IPS-15b (cell line): ENCODE measurements around the gene EXOSC2.

Source experiments
- H3K27me3 ChIP-seq: one replicate; pipeline ENCODE4 v1.6.1; 2013; ENCODE audit warnings: low read length; ENCODE audit not compliant: control insufficient read depth, insufficient read depth
- H3K36me3 ChIP-seq: one replicate; pipeline ENCODE4 v1.6.1; 2013; ENCODE audit warnings: low read length; ENCODE audit not compliant: control insufficient read depth, insufficient read depth
- H3K4me1 ChIP-seq: one replicate; pipeline ENCODE4 v1.6.1; 2013; ENCODE audit warnings: mild to moderate bottlenecking, low read length; ENCODE audit not compliant: control insufficient read depth, insufficient read depth
- H3K4me3 ChIP-seq: one replicate; pipeline ENCODE4 v1.5.1; 2013; ENCODE audit warnings: low read depth, low read length
- H3K9ac ChIP-seq: one replicate; pipeline ENCODE4 v1.6.1; 2013; ENCODE audit warnings: low read depth, mild to moderate bottlenecking, low read length
- H3K9me3 ChIP-seq: one replicate; pipeline ENCODE4 v1.6.1; 2013; ENCODE audit warnings: mild to moderate bottlenecking, low read length; ENCODE audit not compliant: control insufficient read depth, insufficient read depth

Gene EXOSC2

GRCh38 chr9:130662970-130663257 lies 30.7 kb upstream of the EXOSC2 start:
- Histone ChIP-seq H3K36me3 (no peaks in the 10 kb centered on the region), H3K27me3 (peaks cover 95% of the 10 kb centered on the region), H3K4me3 (peak overlapping the region; percentile 45), H3K4me1 (peaks cover 5% of the 10 kb centered on the region), H3K9me3 (no peaks in the 10 kb centered on the region), H3K9ac (no peak overlapping the region)

GRCh38 chr9:130663258-130663976 lies 30.2 kb upstream of the EXOSC2 start:
- peaks cover 95% of the 10 kb centered on the region for H3K27me3 ChIP-seq
- peaks cover 5% of the 10 kb centered on the region for H3K4me1 ChIP-seq
- no peaks in the 10 kb centered on the region for H3K9me3 ChIP-seq
- H3K36me3 ChIP-seq: no peaks in the 10 kb centered on the region
- peak overlapping the region; percentile 45 for H3K4me3 ChIP-seq
- H3K9ac ChIP-seq: no peak overlapping the region

- Histone ChIP-seq H3K36me3 (no peaks in the 10 kb centered on the region), H3K4me3 (peak overlapping the region; percentile 45)
Observed at GRCh38 chr9:130663977-130664250, 29.7 kb upstream of the EXOSC2 start.

GRCh38 chr9:130664251-130665028 lies 29.1 kb upstream of the EXOSC2 start, which contains the start of gene PRDM12:
Gene PRDM12 (plus strand): TSS chr9:130664594. CDS start chr9:130664654, 60 bp downstream.
- Histone ChIP-seq H3K4me3 (peak within 1 kb of the TSS; percentile 49), H3K27me3 (peaks cover 91% of the 10 kb centered on the region), H3K4me1 (peaks cover 5% of the 10 kb centered on the region), H3K36me3 (no peaks in the 10 kb centered on the region), H3K9me3 (no peaks in the 10 kb centered on the region), H3K9ac (no peak within 1 kb of the TSS)

More at GRCh38 chr9:130663977-130664250, 29.7 kb upstream of the EXOSC2 start:
- no peaks in the 10 kb centered on the region for H3K9me3 ChIP-seq
- H3K9ac ChIP-seq: no peak overlapping the region
- peaks cover 95% of the 10 kb centered on the region for H3K27me3 ChIP-seq
- peaks cover 5% of the 10 kb centered on the region for H3K4me1 ChIP-seq

DNA sequence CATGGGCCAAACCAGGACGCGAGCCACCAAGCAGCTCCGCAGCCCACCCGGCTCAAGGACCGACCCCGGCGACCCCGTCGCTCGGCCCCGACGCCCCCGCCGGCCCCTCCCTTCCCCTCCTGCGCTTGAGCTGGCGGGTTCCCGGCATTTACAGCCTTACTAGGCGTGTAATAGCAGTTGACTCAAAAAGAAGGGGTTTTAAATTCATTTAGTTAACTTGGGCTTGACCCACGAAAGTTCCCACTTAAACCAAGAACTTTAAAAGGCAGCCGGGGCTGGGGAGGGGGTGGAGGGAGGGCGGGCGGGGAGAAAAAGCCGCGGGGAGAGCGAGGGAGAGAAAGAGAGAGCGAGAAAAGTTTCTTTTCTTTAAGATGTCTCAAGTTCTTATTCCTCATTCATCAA lies 28.6 kb upstream of the EXOSC2 start:
- no peak overlapping the region for H3K9ac ChIP-seq
- H3K9me3 ChIP-seq: no peaks in the 10 kb centered on the region
- peaks cover 5% of the 10 kb centered on the region for H3K4me1 ChIP-seq
- H3K27me3 ChIP-seq: peaks cover 91% of the 10 kb centered on the region
- no peaks in the 10 kb centered on the region for H3K36me3 ChIP-seq
- H3K4me3 ChIP-seq: peak overlapping the region; percentile 49

DNA sequence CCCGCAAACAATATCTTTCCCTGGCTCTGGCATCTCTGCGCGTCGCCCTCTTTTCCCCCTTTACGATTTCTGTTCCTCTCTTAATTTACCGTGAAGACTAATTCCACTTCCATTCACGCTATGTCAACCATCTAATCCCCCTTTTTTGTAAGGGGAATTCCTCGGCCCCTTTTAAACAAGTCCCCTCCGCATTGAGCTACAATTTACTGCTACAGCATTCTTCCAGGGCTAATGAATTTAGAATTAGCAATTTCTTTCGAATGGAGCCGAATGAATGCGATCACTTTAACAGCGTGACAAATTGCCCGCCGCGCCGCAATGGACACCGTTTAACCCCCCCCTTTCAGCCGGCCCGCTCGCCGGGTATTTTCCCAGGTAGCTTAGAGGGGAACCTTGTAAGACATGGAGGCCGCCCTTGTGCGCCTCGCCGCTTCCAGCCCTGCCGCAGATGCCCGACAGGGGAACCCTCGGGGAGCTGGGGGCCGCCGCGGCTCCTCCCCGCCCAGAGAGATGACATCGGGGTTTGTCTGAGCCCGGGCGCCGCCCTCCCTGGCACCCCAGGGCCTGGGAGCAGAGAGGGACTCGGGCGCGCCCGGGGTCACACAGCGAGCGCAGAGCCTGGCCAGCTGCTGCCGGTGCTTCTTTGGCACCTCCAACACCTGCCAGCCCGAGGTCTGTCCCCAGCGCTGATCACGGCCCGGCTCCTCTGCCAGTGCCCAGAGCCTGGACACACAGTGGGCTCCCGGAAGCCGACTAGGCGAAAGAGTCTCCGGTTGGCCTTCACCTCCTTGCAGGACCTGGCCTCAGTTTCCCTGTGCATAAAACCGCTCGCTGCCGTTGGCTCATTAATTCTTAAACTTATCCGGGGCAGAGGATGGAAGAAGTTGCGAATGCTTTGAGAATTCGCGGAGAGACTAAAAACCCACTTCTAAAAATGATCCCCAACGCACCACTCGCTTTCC lies 27.9 kb upstream of the EXOSC2 start:
- Histone ChIP-seq H3K9ac (no peak overlapping the region), H3K4me3 (peak overlapping the region; percentile 49), H3K27me3 (peaks cover 89% of the 10 kb centered on the region), H3K4me1 (peaks cover 5% of the 10 kb centered on the region), H3K9me3 (no peaks in the 10 kb centered on the region), H3K36me3 (no peaks in the 10 kb centered on the region)

- Histone ChIP-seq H3K9ac (no peak overlapping the region), H3K27me3 (peaks cover 82% of the 10 kb centered on the region), H3K36me3 (no peaks in the 10 kb centered on the region), H3K4me1 (peaks cover 5% of the 10 kb centered on the region), H3K9me3 (no peaks in the 10 kb centered on the region), H3K4me3 (peak overlapping the region; percentile 49)
Observed at GRCh38 chr9:130666393-130667119, 27.0 kb upstream of the EXOSC2 start.

DNA sequence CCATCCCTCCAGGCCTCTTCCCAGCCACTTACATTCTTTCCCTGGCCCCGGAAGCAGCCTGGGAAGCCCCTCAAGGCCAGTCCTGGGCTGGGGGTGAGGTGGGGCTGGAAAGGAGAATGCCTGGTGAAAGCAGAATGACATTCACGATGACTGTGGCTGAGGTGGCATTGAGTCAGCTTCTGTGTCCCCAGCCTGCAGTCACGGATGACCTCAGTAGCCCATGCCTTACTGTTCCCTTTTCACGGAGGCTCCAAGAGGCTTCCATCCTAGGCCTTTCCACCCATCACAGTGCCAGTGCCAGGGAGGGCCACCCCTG lies 26.5 kb upstream of the EXOSC2 start:
- Histone ChIP-seq H3K4me3 (peak overlapping the region; percentile 30), H3K4me1 (peaks cover 2% of the 10 kb centered on the region), H3K9ac (no peak overlapping the region), H3K36me3 (no peaks in the 10 kb centered on the region), H3K27me3 (peaks cover 76% of the 10 kb centered on the region), H3K9me3 (no peaks in the 10 kb centered on the region)

GRCh38 chr9:130668196-130668595 lies 25.4 kb upstream of the EXOSC2 start:
- Histone ChIP-seq H3K4me1 (peaks cover 2% of the 10 kb centered on the region), H3K36me3 (no peaks in the 10 kb centered on the region), H3K9me3 (no peaks in the 10 kb centered on the region), H3K9ac (no peak overlapping the region), H3K27me3 (peaks cover 65% of the 10 kb centered on the region), H3K4me3 (no peak overlapping the region)

GRCh38 chr9:130668659-130669058 lies 24.9 kb upstream of the EXOSC2 start:
- Histone ChIP-seq H3K9me3 (no peaks in the 10 kb centered on the region), H3K4me1 (peaks cover 2% of the 10 kb centered on the region), H3K36me3 (no peaks in the 10 kb centered on the region), H3K9ac (no peak overlapping the region), H3K4me3 (no peak overlapping the region), H3K27me3 (peaks cover 61% of the 10 kb centered on the region)

DNA sequence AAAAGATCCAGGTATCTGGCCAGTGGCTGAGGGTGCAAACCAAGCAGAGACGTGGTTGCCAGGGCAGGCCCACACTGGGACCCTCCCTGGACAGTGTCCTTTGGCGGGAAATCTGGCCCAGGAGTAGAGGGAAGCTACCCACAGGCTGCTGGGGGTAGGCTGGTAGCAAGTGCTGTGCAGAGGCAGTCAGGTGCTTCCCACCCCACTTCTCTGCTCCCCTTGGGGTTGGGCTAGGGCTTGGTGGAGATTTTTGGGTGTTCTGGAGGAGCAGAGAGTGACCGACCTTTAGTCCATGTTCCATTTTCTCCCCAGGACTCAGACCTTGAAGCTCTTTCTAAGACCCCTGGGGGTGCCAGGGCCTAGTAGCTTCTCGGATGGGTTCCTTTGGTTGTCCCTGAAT lies 23.6 kb upstream of the EXOSC2 start:
- Histone ChIP-seq H3K9ac (no peak overlapping the region), H3K36me3 (no peaks in the 10 kb centered on the region), H3K4me3 (no peak overlapping the region), H3K9me3 (no peaks in the 10 kb centered on the region), H3K4me1 (peaks cover 2% of the 10 kb centered on the region), H3K27me3 (peaks cover 48% of the 10 kb centered on the region)
